OCI-M2 (cell line): ENCODE data around the gene CCDC82.

ENCODE experiments used
- DNase-seq: peaks from one replicate; lab custom pipeline; 2025; ENCODE audit not compliant: unreplicated experiment; lab: John Stamatoyannopoulos, UW

The CCDC82 gene

GRCh38 chr11:96309016-96309642 lies 80.6 kb downstream of the CCDC82 start:
- no peak for DNase-seq

- no peak for DNase-seq
These were observed 82.0 kb downstream of the CCDC82 start for GRCh38 chr11:96307776-96308140.

- no peak for DNase-seq
These were observed 82.6 kb downstream of the CCDC82 start for GRCh38 chr11:96306933-96307775.

- no peak for DNase-seq
These were observed 83.1 kb downstream of the CCDC82 start for GRCh38 chr11:96306600-96306932.

- no peak for DNase-seq
These were observed 83.6 kb downstream of the CCDC82 start for GRCh38 chr11:96306071-96306470.

- no peak for DNase-seq
These were observed 85.7 kb downstream of the CCDC82 start for GRCh38 chr11:96303980-96304379.

- no peak for DNase-seq
These were observed 86.6 kb downstream of the CCDC82 start for GRCh38 chr11:96303064-96303463.
